Psoas muscle (tissue), 8 donors: ENCODE data around the gene CAPN12. TPM values are rescaled to one million over a fixed set of nuclear protein-coding genes. Genes with fewer than 3 reads are reported as not detected.

Source experiments
- ATAC-seq, 4 donors: fragments of 200-7000 bp; cut with Tn5 transposase; one replicate each; pipeline ENCODE4 v1.9.1; 2020; ENCODE audit warnings: moderate library complexity in 3 of 4, mild to moderate bottlenecking in 2 of 4
- DNase-seq, 2 donors: peaks; one replicate each; pipeline ENCODE4 v3.0.0-alpha.2; 2020
- H3K27ac ChIP-seq: fragments of 200-600 bp; one replicate; pipeline ENCODE4 v1.8.0; 2022
- H3K27me3 ChIP-seq, 3 donors: fragments of 200-600 bp in 1 of 3; one replicate each; pipeline versions ENCODE4 v1.6.1 to v1.8.0; 2013 to 2022; ENCODE audit warnings: low read length in 2 of 3, mild to moderate bottlenecking in 2 of 3, moderate library complexity in 1 of 3; ENCODE audit not compliant: insufficient read depth in 3 of 3
- H3K36me3 ChIP-seq, 2 donors: fragments of 200-600 bp in 1 of 2; one replicate each; pipeline versions ENCODE4 v1.6.1 to v1.8.0; 2013 to 2022; ENCODE audit warnings: low read depth in 1 of 2, mild to moderate bottlenecking in 1 of 2, moderate library complexity in 1 of 2; ENCODE audit not compliant: insufficient read depth in 1 of 2
- H3K4me1 ChIP-seq: fragments of 200-600 bp; one replicate; pipeline ENCODE4 v1.8.0; 2022
- H3K4me3 ChIP-seq: fragments of 200-600 bp; one replicate; pipeline ENCODE4 v1.8.0; 2022; ENCODE audit warnings: mild to moderate bottlenecking
- H3K9me3 ChIP-seq: fragments of 200-600 bp; one replicate; pipeline ENCODE4 v1.8.0; 2022
- CTCF ChIP-seq: fragments of 200-600 bp; IDR thresholded peaks from one replicate; pipeline ENCODE4 v1.8.0; 2022; ENCODE audit warnings: antibody characterized with exemption
- WGBS, 3 donors: extraction: QIAGEN DNeasy Blood & Tissue Kit; methylation state at CpG; one replicate each; pipeline versions ENCODE4 v1.1.6 to v1.1.7; 2013; 5-methylcytosine and 5-hydroxymethylcytosine counted together
- intact Hi-C, 2 donors: fragments of 100-400 bp; cut with DNase I; formaldehyde crosslinking; loops; one replicate each; pipeline versions ENCODE4 v1.11.0 to v1.14.2; 2022
- polyA plus RNA-seq, 3 donors: library from polyadenylated mRNA; stranded (reverse); fragments of 200-250 nt; gene quantifications; one replicate each; pipeline ENCODE4 v1.2.3, GENCODE V29; 2013
- total RNA-seq, 4 donors: library from RNA; stranded (reverse); fragmentation: NEBNext Ultra II Directional in 2 of 4; extraction: Animal tissue kit (Norgen Biotek cat#: 25700) in 2 of 4; gene quantifications; one replicate each; pipeline versions ENCODE4 v1.2.1 to v1.2.4, GENCODE V29; 2021 to 2023
- donor health status: healthy with polysubstance abuse.
- donor health status: DM: no; HTN: no; CAD: no; lungs with moderate emphysema.
- donor health status: Bipolar disorder and iron deficiency.
- donor health status: healthy.
- donor health status: DM: yes; HTN: yes; CAD: no.
- donor health status: DM: no; HTN: no; CAD: no.
- donor health status: DM: no; HTN: no; CAD: no.
- donor health status: DM: yes; HTN: yes; CAD: no.

Gene CAPN12
- total and polyA plus RNA-seq, 7 donors: 0.27 to 0.64 (median 0.35) TPM

GRCh38 chr19:38726284-38726673 lies 18.0 kb downstream of the CAPN12 start:
- no peaks in the 10 kb centered on the region for H3K27me3 ChIP-seq
- no peak overlapping the region for H3K4me3 ChIP-seq
- intact Hi-C loops: no loop called here
- H3K9me3 ChIP-seq: no peaks in the 10 kb centered on the region
- DNase-seq: no peak
- no peak for TF ChIP-seq CTCF
- H3K4me1 ChIP-seq: peaks cover 3% of the 10 kb centered on the region
- no peak overlapping the region for H3K27ac ChIP-seq
- 87 to 94% (median 89%) methylated on average over 6 of the region's 6 CpGs for WGBS, 3 donors
- H3K36me3 ChIP-seq: peaks cover 4 to 96% of the 10 kb centered on the region in 2 donors
- ATAC-seq: no peak

GRCh38 chr19:38725469-38726283 lies 18.6 kb downstream of the CAPN12 start:
- H3K4me3 ChIP-seq: no peak overlapping the region
- H3K27ac ChIP-seq: no peak overlapping the region
- intact Hi-C loops: no loop called here
- peaks cover 5% of the 10 kb centered on the region for H3K4me1 ChIP-seq
- DNase-seq (no peak), ATAC-seq (no peak)
- TF ChIP-seq CTCF: no peak
- H3K27me3 ChIP-seq: no peaks in the 10 kb centered on the region
- H3K36me3 ChIP-seq: peaks cover 4 to 96% of the 10 kb centered on the region in 2 donors
- H3K9me3 ChIP-seq: no peaks in the 10 kb centered on the region
- WGBS, 3 donors: 86 to 93% (median 92%) methylated on average over 21 of the region's 21 CpGs

- H3K4me1 ChIP-seq: peaks cover 19% of the 10 kb centered on the region
- no peaks in the 10 kb centered on the region for H3K9me3 ChIP-seq
- no peaks in the 10 kb centered on the region for H3K27me3 ChIP-seq
- H3K36me3 ChIP-seq: peaks cover 4 to 95% of the 10 kb centered on the region in 2 donors
- ATAC-seq: no peak
- no peak overlapping the region for H3K4me3 ChIP-seq
- intact Hi-C loops: no loop called here
- DNase-seq: peak in 1 of 2 donors; percentile 61
- no peak for TF ChIP-seq CTCF
- 91 to 94% (median 92%) methylated on average over 34 to 42 of the region's 42 CpGs for WGBS, 3 donors
- H3K27ac ChIP-seq: no peak overlapping the region
These were observed 20.1 kb downstream of the CAPN12 start for GRCh38 chr19:38723990-38724854.

GRCh38 chr19:38723606-38723965 lies 20.7 kb downstream of the CAPN12 start:
- H3K4me3 ChIP-seq: no peak overlapping the region
- ATAC-seq (no peak), DNase-seq (no peak)
- WGBS, 3 donors: 76 to 81% (median 80%) methylated on average over 11 of the region's 11 CpGs
- H3K27me3 ChIP-seq: no peaks in the 10 kb centered on the region
- intact Hi-C loops: no loop called here
- no peak overlapping the region for H3K27ac ChIP-seq
- no peaks in the 10 kb centered on the region for H3K9me3 ChIP-seq
- no peak for TF ChIP-seq CTCF
- peaks cover 25% of the 10 kb centered on the region for H3K4me1 ChIP-seq
- H3K36me3 ChIP-seq: peaks cover 4 to 93% of the 10 kb centered on the region in 2 donors
